CD4-positive, alpha-beta T cell treated with Interferon gamma for 1 hour (primary cell): ENCODE results near the gene KCNIP1.

Experiments
- DNase-seq: peaks from one replicate; pipeline ENCODE4 v3.0.0-alpha.2; 2020

KCNIP1 gene

GRCh38 chr5:170503990-170504596 lies at the start of gene KCNIP1:
KCNIP1 (plus strand) TSS chr5:170504020.
- no peak for DNase-seq

- no peak for DNase-seq
These were observed 40.4 kb upstream of the KCNIP1 start for GRCh38 chr5:170463426-170463825.

- no peak for DNase-seq
These were observed 39.3 kb upstream of the KCNIP1 start for GRCh38 chr5:170464280-170465127.

GRCh38 chr5:170466553-170466952 lies 37.3 kb upstream of the KCNIP1 start:
- DNase-seq = no peak

- DNase-seq = peak; percentile 48
These were observed 36.7 kb upstream of the KCNIP1 start for GRCh38 chr5:170466988-170467707.

DNA sequence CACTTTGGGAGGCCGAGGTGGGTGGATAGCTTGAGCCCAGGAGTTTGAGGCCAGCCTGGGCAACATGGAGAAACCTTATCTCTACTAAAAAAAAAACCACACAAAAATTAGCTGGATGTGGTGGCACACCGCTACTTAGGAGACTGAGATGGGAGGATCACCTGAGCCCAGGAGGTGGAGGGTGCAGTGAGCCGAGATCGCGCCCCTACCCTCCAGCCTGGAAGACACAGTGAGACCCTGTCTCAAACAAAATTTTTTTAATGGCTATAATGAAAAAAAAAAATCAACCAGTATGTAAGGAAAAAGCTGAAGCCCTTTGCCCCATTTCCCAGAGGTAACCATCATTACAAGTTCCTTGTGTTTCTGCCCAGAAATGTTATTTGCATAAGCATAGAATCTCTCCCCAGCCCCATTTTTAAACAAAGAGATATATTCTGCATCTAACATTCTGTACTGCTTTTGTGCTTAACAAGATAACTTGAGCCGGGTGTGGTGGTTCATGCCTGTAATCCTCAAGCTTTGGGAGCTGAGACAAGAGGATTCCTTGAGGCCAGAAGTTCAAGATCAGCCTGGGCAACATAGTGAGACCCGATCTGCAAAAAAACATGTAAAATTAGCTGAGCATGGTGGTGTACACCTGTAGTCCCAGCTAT lies 35.1 kb upstream of the KCNIP1 start:
- DNase-seq = no peak

- DNase-seq = no peak
These were observed 34.4 kb upstream of the KCNIP1 start for GRCh38 chr5:170469414-170469813.

DNA sequence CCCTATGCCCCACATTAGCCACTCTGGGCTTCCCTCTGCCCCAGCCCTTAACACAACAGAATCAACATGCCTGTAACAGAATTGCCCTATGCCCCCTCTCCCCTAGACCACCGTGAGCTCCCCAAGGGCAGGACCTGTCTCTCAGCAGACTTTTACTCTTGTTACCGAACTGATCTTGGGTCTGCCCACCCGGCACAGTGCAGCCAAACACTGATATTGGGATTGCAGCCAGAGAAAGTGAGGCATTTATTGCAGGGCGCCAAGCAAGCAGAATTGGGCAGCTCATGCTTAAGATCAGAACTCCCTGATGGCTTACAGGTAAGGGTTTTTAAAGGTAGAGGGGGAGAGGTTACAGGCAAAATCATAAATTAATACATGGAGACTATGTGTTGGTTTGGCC lies 33.5 kb upstream of the KCNIP1 start:
- no peak for DNase-seq

DNA sequence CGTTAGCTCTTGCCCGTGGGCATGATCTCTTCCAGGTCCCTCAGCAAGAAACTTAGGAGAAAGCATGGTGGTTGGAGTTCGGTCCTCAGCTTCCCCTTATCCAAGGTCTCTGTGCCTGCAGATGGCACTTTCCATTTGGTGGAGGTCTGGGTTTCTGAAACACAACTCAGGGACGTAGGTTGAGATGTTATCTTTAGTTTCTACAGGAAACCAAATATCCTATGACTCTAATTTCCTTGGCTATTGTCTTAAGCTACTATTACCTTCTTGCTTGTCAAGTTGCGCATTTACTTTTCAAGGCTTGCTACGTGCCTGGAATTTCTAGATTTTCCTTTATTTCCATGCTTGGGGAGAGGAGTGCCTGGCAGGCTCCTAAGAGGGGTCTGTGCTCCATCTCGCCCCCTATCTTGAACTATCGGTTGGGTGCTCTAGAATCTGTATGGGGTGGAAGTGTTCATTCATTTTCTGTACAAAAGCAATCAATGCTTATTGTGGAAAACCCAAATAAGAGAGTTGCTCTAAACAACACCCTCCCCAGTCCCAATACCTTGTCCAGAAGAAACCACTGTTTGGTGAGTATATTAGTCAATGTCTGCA lies 32.9 kb upstream of the KCNIP1 start:
- no peak for DNase-seq

- no peak for DNase-seq
These were observed 32.2 kb upstream of the KCNIP1 start for GRCh38 chr5:170471551-170472178.

DNA sequence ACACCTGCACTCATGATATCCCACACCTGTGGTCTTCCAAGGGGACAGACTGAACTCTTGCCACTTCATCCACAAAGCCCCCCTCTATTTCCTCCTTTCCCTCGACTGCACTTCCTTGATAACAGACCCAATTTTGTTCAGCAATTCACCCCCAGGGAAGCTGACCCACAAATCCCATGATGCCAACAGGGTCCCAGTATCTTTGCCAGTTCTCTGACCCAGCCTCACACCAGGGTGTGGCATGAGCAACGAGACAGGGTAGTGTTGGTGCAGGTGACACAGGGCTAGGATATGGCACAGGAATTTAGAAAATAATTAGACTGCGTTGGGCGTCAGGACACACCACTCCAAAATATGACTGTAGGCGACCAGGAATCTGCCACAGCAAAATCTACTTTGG lies 30.2 kb upstream of the KCNIP1 start:
- DNase-seq = no peak

GRCh38 chr5:170474489-170475274 lies 29.1 kb upstream of the KCNIP1 start:
- no peak for DNase-seq

- no peak for DNase-seq
These were observed 28.4 kb upstream of the KCNIP1 start for GRCh38 chr5:170475294-170476000.

- DNase-seq = no peak
These were observed 27.1 kb upstream of the KCNIP1 start for GRCh38 chr5:170476704-170477103.

GRCh38 chr5:170477906-170478305 lies 25.9 kb upstream of the KCNIP1 start:
- DNase-seq = no peak

DNA sequence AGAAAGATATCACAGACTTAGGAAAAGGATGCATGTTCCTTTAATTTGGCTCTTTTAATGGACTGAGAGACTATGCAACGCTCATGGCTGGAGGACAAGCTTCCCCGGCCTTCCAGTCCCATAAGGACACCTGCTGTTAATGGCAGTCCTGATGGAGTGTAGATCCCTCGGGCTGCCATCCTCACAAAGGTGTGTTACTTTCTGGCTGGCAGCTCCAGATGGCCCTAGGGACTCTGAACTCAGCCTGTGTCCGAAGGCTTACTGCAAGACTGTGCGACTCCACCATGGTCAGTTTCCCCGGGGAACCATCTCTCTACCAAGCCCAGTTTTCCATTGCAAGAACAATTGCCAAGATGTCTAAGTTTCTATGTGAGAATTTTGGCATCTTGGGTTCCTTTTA lies 25.5 kb upstream of the KCNIP1 start:
- no peak for DNase-seq

GRCh38 chr5:170479484-170479883 lies 24.3 kb upstream of the KCNIP1 start:
- no peak for DNase-seq

GRCh38 chr5:170480260-170480659 lies 23.6 kb upstream of the KCNIP1 start:
- no peak for DNase-seq

GRCh38 chr5:170481849-170482248 lies 22.0 kb upstream of the KCNIP1 start:
- DNase-seq = no peak

- no peak for DNase-seq
These were observed 21.3 kb upstream of the KCNIP1 start for GRCh38 chr5:170482511-170482910.
